CD14-positive monocyte (primary cell): ENCODE measurements around the gene GULP1. TPM values are rescaled to one million over a fixed set of nuclear protein-coding genes. Genes with fewer than 3 reads are reported as not detected.

Experiments used
- DNase-seq, 3 donors: peaks; one replicate each; pipeline ENCODE4 v3.0.0-alpha.2; 2011 to 2022
- H2AFZ ChIP-seq: 2 replicates; pipeline ENCODE4 v1.6.0; 2012; ENCODE audit warnings: mild to moderate bottlenecking, low read depth, low read length, inconsistent platforms; ENCODE audit not compliant: insufficient read depth, poor library complexity, severe bottlenecking
- H3K27ac ChIP-seq, 2 donors: 1 replicate in 1 of 2; 2 replicates in 1 of 2; pipeline ENCODE4 v1.5.1; 2012 to 2013; ENCODE audit warnings: low read length in 2 of 2, control low read depth in 1 of 2, inconsistent platforms in 1 of 2, low read depth in 1 of 2, mild to moderate bottlenecking in 1 of 2
- H3K27me3 ChIP-seq, 2 donors: one replicate each; pipeline versions ENCODE4 v1.6.0 to v1.6.1; 2011 to 2013; ENCODE audit warnings: low read length in 2 of 2; ENCODE audit not compliant: control insufficient read depth in 2 of 2, insufficient read depth in 2 of 2
- H3K36me3 ChIP-seq, 2 donors: replicated peaks in 1 of 2; 1 replicate in 1 of 2; 2 replicates in 1 of 2; pipeline versions ENCODE4 v1.5.1 to v1.6.1; 2012 to 2013; ENCODE audit warnings: low read length in 2 of 2, control low read depth in 1 of 2, inconsistent platforms in 1 of 2, mild to moderate bottlenecking in 1 of 2; ENCODE audit not compliant: insufficient read depth in 2 of 2, control insufficient read depth in 1 of 2
- H3K4me1 ChIP-seq, 2 donors: 1 replicate in 1 of 2; 2 replicates in 1 of 2; pipeline versions ENCODE4 v1.5.1 to v1.6.1; 2012 to 2013; ENCODE audit warnings: low read length in 2 of 2, control low read depth in 1 of 2, inconsistent platforms in 1 of 2, mild to moderate bottlenecking in 1 of 2, moderate library complexity in 1 of 2; ENCODE audit not compliant: insufficient read depth in 2 of 2, control insufficient read depth in 1 of 2
- H3K4me2 ChIP-seq: replicated peaks from 2 replicates; pipeline ENCODE3; 2012; ENCODE audit warnings: low read length, moderate library complexity, mild to moderate bottlenecking; ENCODE audit not compliant: poor library complexity, severe bottlenecking; ENCODE audit errors: extremely low read depth
- H3K4me3 ChIP-seq, 3 experiments: fragments of 200-600 bp in 1 of 3; sonication (generic) in 1 of 3; replicated peaks in 1 of 3; 1 replicate in 2 of 3; 2 replicates in 1 of 3; pipeline ENCODE4 v1.5.1; 2011 to 2013; ENCODE audit warnings: low read length in 3 of 3, mild to moderate bottlenecking in 3 of 3, control low read depth in 2 of 3, low read depth in 2 of 3, inconsistent platforms in 1 of 3, moderate library complexity in 1 of 3
- H3K79me2 ChIP-seq: 2 replicates; pipeline ENCODE4 v1.6.0; 2012; ENCODE audit warnings: mild to moderate bottlenecking, control low read depth, inconsistent platforms, low read length, moderate library complexity; ENCODE audit not compliant: insufficient read depth
- H3K9ac ChIP-seq: 2 replicates; pipeline ENCODE4 v1.6.0; 2017; ENCODE audit warnings: low read length, mild to moderate bottlenecking; ENCODE audit not compliant: insufficient read depth, poor library complexity, severe bottlenecking
- H3K9me3 ChIP-seq, 2 donors: replicated peaks in 1 of 2; 1 replicate in 1 of 2; 2 replicates in 1 of 2; pipeline versions ENCODE4 v1.5.1 to v1.6.1; 2012 to 2013; ENCODE audit warnings: low read length in 2 of 2, control low read depth in 1 of 2; ENCODE audit not compliant: control insufficient read depth in 1 of 2, insufficient read depth in 1 of 2
- H4K20me1 ChIP-seq: 2 replicates; pipeline ENCODE4 v1.6.0; 2012; ENCODE audit warnings: mild to moderate bottlenecking, low read length, control low read depth, moderate library complexity; ENCODE audit not compliant: insufficient read depth
- H3K27ac Mint-ChIP-seq, 7 donors: one replicate each; pipeline ENCODE4 v1.8.0; 2020; ENCODE audit warnings: mild to moderate bottlenecking in 7 of 7, mixed read lengths in 7 of 7, moderate library complexity in 6 of 7, inconsistent platforms in 2 of 7
- H3K27me3 Mint-ChIP-seq, 3 donors: one replicate each; pipeline ENCODE4 v1.8.0; 2021 to 2022; ENCODE audit warnings: low read depth in 3 of 3, mild to moderate bottlenecking in 3 of 3, mixed read lengths in 3 of 3, moderate library complexity in 3 of 3, inconsistent platforms in 1 of 3
- H3K36me3 Mint-ChIP-seq, 2 donors: one replicate each; pipeline ENCODE4 v1.8.0; 2020; ENCODE audit warnings: mixed read lengths in 2 of 2, inconsistent platforms in 1 of 2, mild to moderate bottlenecking in 1 of 2
- H3K4me1 Mint-ChIP-seq: one replicate; pipeline ENCODE4 v1.8.0; 2020; ENCODE audit warnings: mild to moderate bottlenecking, mixed read lengths
- H3K4me3 Mint-ChIP-seq, 2 donors: one replicate each; pipeline ENCODE4 v1.8.0; 2020; ENCODE audit warnings: mild to moderate bottlenecking in 2 of 2, mixed read lengths in 2 of 2, moderate library complexity in 1 of 2
- H3K9me3 Mint-ChIP-seq, 7 donors: one replicate each; pipeline ENCODE4 v1.8.0; 2020 to 2022; ENCODE audit warnings: mixed read lengths in 7 of 7, mild to moderate bottlenecking in 6 of 7, moderate library complexity in 6 of 7, inconsistent platforms in 2 of 7
- WGBS: methylation state at CpG from one replicate; pipeline ENCODE4 v1.1.5; 2013; ENCODE audit warnings: missing lambda C conversion rate; ENCODE audit not compliant: insufficient coverage; 5-methylcytosine and 5-hydroxymethylcytosine counted together
- intact Hi-C, 2 donors: fragments of 100-400 bp; cut with micrococcal nuclease; formaldehyde crosslinking; loops; one replicate each; pipeline versions ENCODE4 v1.15.0 to v1.15.1; 2023
- polyA plus RNA-seq, 3 donors: library from polyadenylated mRNA; depleted of rRNA in 1 of 3; unstranded in 2 of 3; stranded (reverse) in 1 of 3; fragments of 300-500 nt in 2 of 3; fragments of >200 nt in 1 of 3; fragmentation: Illumina TruSeq in 2 of 3; gene quantifications; 1 replicate in 2 of 3; 2 replicates in 1 of 3; pipeline ENCODE4 v1.2.3, GENCODE V29; 2012 to 2021
- TF ChIP-seq, protein P1 (sequence below): fragments of 200-600 bp; IDR thresholded peaks from one replicate; pipeline ENCODE4 v1.8.0; 2022; ENCODE audit warnings: antibody characterized with exemption, mild to moderate bottlenecking

GULP1 gene
- polyA plus RNA-seq, 3 donors: not detected

DNA sequence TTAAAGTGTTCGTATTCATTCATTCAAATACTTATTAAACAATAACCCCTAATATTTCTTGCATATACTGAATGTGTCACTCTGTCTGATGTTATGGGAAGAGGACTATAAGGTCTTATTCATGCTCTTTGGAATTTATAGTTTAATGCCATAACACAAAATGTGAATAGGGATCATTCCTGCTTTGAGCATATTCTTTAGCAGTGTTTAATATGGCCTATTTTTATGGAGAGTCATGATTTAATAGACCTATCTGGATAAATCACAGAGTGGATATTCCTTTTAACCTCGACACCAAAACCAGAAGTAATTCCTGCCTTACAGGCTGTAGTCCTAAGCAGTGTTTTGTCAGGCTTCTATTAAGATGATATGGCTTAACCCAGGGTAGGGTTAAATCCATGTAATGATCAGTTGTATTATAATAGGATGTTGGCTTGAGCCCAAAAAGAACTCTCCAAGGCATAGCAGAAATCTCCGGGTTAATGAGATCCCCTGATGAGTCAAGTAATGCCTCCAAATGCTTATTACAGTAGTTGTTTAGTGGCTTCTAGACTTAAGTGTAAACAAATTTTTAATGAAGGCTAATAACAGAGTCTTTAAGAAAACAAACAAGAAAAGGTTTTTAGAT is 54.3 kb downstream of the GULP1 start:
- Histone ChIP-seq H3K9ac (no peak overlapping the region), H2AFZ (no peak overlapping the region), H3K36me3 (no peaks in the 10 kb centered on the region), H3K4me1 (no peaks in the 10 kb centered on the region), H3K9me3 (peaks cover 0 to 1% of the 10 kb centered on the region in 2 donors), H3K27ac (no peak overlapping the region), H3K4me3 (no peak overlapping the region), H3K79me2 (no peaks in the 10 kb centered on the region), H3K4me2 (no peak overlapping the region), H4K20me1 (no peaks in the 10 kb centered on the region), H3K27me3 (no peaks in the 10 kb centered on the region)
- Mint-ChIP-seq H3K27ac (no peak overlapping the region), H3K9me3 (peaks cover 0 to 5% (median 0%) of the 10 kb centered on the region in 7 donors), H3K27me3 (no peaks in the 10 kb centered on the region), H3K4me3 (no peak overlapping the region), H3K36me3 (no peaks in the 10 kb centered on the region), H3K4me1 (no peaks in the 10 kb centered on the region)
- WGBS: no CpG with 5 or more reads among the region's 3 CpGs
- DNase-seq: no peak
- intact Hi-C loops: no loop called here
- TF ChIP-seq, protein P1, sequence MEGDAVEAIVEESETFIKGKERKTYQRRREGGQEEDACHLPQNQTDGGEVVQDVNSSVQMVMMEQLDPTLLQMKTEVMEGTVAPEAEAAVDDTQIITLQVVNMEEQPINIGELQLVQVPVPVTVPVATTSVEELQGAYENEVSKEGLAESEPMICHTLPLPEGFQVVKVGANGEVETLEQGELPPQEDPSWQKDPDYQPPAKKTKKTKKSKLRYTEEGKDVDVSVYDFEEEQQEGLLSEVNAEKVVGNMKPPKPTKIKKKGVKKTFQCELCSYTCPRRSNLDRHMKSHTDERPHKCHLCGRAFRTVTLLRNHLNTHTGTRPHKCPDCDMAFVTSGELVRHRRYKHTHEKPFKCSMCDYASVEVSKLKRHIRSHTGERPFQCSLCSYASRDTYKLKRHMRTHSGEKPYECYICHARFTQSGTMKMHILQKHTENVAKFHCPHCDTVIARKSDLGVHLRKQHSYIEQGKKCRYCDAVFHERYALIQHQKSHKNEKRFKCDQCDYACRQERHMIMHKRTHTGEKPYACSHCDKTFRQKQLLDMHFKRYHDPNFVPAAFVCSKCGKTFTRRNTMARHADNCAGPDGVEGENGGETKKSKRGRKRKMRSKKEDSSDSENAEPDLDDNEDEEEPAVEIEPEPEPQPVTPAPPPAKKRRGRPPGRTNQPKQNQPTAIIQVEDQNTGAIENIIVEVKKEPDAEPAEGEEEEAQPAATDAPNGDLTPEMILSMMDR: no peak

DNA sequence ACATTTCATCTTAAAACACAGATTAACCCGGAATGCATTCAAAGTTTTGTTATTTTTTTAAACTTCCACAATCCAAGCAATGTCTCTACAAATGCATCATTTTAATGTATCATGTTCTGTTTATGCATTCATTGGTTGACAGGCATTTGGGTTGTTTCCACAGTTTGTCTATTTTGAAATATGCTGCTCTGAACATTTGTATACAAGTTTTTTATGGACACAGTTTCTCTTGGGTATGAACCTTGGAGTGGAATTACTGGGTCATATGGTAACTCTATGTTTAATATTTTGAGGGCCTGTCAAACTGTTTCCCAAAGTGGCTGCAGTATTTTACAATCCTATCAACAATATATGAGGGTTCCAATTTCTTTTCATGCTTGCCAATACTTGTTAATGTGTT is 57.3 kb downstream of the GULP1 start:
- H3K4me1 Mint-ChIP-seq: no peaks in the 10 kb centered on the region
- H3K27me3 ChIP-seq: no peaks in the 10 kb centered on the region
- H3K4me2 ChIP-seq: no peak overlapping the region
- TF ChIP-seq, protein P1: no peak
- no peaks in the 10 kb centered on the region for H3K36me3 ChIP-seq
- H3K9me3 Mint-ChIP-seq: peaks cover under 1 to 7% (median 4%) of the 10 kb centered on the region in 7 donors
- no peak overlapping the region for H3K4me3 ChIP-seq
- H3K27me3 Mint-ChIP-seq: no peaks in the 10 kb centered on the region
- H3K9ac ChIP-seq: no peak overlapping the region
- no peak overlapping the region for H3K27ac Mint-ChIP-seq
- peaks cover 1 to 9% of the 10 kb centered on the region in 2 donors for H3K9me3 ChIP-seq
- H3K79me2 ChIP-seq: no peaks in the 10 kb centered on the region
- intact Hi-C loops: no loop called here
- no peaks in the 10 kb centered on the region for H3K4me1 ChIP-seq
- H3K36me3 Mint-ChIP-seq: no peaks in the 10 kb centered on the region
- DNase-seq: no peak
- no CpG with 5 or more reads among the region's 1 CpG for WGBS
- H3K27ac ChIP-seq: no peak overlapping the region
- H4K20me1 ChIP-seq: no peaks in the 10 kb centered on the region
- no peak overlapping the region for H3K4me3 Mint-ChIP-seq
- no peak overlapping the region for H2AFZ ChIP-seq
